Middle frontal gyrus (tissue), 1 donor: Measurements from ENCODE around the gene DGKD.
"Not testable (repeated sequence)": the region's sequence is repeated elsewhere in the genome, so short reads cannot be mapped to it uniquely, and the experiment has no call there.

Source experiments
- DNase-seq: peaks from one replicate; pipeline ENCODE4 v3.0.0-alpha.2; 2015; ENCODE audit warnings: low spot score; ENCODE audit errors: extremely low spot score

The DGKD gene

DNA sequence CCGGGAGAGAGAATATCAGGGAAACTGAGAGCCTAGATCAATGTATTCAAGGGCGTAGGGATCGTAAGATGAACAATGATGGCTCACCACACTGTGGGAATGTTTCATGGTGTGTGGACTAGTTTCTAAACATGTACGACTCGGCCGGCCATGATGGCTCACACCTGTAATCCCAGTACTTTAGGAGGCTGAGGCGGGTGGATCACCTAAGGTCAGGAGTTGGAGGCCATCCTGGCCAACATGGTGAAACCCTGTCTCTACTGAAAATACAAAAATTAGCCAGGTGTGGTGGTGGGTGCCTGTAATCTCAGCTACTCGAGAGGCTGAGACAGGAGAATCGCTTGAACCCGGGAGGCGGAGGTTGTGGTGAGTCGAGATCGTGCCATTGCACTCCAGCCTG lies 18.2 kb upstream of the DGKD start:
- DNase-seq, result not testable (repeated sequence)

DNA sequence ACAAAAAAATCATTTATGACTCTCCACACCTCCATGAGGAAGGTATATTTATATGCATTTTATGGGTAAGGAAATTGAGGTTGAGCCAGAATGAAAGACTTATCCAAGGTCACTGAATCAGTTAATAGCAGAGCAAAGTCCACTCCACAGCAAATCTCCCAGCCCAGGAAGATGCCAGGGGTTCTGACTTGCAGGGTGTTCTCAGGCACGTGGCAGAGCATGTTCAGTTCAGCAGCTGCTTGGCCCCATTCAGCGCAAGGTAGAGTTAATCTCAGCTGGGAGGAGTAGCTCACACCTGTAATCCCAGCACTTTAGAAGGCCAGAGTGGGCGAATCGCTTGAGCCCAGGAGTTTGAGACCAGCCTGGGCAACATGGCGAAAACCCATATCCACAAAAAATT lies 17.8 kb upstream of the DGKD start:
- DNase-seq, result no peak

DNA sequence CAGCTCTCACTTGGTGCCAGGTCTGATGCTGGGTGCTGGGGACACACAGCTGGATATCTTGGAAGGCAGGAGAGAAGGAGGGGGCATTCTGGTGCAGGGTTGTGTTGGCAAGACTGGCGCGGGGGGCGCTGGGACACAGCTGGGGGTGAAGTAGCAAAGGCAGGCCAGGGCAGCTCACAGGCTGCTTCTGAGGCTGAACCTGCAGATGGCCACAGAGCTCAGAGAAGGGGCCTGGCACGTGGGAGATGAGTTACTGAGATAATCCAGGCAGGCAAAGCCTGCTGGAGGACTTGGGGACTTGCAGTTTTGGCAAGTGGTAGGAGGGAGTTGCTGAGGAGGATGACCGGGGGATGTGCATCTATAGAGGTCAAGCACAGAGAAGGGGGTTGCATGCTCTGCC lies 16.2 kb upstream of the DGKD start:
- no peak for DNase-seq

DNA sequence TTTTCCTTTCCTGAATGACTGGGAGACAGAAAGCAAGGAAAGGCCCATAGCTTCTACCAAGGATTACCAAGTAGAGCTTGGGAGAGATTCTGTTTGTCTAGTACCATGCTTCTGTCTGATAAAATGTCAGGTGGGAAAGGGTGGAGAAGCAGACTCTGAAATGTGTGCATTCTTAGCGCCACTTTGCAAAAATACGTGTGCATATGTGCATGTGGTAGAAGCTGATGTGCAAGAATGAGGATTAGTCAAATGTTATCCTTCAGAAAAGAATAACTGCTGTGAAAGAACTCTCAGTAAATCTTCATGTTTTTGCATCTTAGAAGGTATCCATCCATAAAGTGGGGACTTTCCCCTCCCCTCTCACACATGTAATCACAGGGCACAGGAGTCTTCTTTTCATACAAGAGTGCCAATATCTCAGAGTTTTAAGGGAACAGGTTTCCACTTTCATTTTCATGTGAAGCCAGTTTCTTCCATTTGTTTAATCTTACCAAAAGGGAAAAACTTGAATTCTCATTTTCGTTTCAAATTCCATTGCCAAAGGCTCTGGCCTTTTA lies 15.4 kb upstream of the DGKD start:
- no peak for DNase-seq

DNA sequence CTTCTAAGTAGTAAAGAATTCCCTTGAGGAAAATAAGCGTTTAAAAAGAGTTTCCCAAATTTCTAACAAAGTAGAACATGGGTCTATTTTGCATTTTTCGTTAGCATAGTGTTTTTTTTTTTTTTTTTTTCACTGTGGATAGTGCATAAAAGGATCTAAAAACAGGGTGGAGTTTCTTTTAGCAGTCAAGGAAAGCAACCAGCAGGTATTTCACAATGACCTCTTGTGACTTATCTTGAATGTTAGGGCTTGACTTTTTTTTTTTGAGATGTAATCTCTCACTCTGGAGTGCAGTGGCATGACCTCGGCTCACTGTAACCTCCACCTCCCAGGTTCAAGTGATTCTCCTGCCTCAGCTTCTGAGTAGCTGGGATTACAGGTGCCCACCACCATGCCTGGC lies 14.9 kb upstream of the DGKD start:
- no peak for DNase-seq

DNA sequence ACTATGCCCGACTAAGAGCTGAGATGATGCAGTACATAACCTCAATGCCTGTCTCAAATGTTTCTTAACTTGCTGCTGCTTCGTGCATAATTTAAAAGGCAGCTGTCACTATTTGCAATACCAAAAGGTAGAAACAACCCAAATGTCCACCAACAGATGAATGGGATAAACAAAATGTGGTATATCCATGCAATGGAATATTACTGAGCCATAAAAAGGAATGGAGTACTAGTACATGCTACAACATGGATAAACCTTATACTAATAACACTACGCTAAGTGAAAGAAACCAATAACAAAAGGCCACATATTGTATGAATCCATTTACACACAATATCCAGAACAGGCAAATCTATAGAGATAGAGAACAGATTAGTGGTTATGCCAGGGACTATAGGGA lies 13.0 kb upstream of the DGKD start:
- DNase-seq, result no peak

DNA sequence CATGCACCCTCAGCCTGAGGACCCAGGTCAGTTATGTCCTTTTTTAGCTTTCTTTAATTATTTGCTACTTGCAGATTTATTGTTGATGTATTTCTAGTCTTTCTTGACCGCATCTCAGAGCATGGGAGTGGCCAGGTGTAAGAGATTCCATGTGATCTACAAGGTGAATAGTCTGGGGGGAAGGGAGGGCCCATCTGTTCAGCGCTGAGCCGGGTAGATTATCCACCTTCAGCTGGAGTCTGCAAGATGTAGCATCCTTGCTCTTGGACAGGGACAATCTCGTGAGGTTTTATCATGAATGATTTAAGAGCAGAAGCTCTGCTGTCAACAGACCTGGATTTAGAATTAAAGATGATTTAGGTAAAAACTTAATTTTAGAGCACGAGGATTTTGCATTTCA lies 12.0 kb upstream of the DGKD start:
- no peak for DNase-seq

DNA sequence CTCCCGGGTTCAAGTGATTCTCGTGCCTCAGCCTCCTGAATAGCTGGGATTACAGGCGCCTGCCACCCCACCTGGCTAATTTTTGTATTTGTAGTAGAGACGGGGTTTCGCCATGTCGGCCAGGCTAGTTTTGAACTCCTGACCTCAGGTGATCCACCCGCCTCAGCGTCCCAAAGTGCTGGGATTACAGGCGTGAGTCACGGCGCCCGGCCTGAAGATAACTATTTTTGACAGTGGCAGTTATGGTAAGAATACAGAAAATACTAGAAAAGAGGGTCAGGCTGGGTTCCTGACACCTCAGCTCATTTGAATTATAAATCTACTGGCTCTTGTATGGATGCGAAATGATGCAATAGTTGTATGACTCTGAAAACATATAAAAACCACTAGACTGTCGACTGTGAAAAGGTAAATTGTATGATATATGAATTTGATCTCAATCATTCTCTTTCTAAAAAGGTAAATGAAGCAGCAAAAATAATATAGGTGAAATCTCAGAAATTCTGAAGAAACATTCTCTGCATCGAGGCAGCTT lies 11.1 kb upstream of the DGKD start:
- no peak for DNase-seq

DNA sequence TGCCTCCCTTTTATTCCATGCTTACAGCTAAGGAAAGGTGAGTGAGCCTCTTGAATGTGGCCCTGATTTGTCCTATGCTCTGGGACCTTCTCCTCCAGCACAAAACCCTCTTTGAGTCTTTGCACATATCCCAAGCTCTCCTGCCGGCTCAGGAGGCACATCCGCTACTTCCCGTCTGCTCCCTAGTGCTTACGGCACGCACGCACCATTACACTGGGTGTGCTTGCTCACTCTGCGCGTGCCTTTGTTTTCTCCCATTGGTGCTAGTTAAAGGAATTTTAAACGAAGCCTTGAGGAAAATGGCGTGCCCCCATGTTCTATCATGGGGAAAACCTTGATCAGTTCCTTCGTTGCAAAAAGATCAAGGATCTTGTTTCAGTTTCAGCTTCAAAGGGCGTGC lies 7.9 kb upstream of the DGKD start:
- DNase-seq, result no peak

DNA sequence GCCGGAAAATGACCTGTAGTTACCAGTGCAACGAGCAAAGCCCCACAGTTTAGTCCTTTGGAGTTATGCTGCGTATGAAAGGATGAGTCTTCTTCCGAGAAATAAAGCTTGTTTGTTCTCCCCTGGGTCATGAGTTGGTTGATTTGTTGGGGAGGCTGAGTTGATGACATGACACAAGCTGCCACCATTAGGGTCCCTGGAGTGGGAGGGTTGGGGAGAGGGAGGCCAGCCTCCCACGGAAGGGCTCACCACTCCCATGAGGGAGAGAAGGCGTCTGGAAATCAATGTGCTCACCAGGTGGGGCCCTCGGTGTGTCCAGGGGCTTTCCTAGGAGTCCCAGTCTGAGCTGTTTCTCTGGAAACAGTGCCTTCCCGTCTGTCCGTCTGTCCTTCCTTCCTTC lies 7.4 kb upstream of the DGKD start:
- DNase-seq, result no peak

DNA sequence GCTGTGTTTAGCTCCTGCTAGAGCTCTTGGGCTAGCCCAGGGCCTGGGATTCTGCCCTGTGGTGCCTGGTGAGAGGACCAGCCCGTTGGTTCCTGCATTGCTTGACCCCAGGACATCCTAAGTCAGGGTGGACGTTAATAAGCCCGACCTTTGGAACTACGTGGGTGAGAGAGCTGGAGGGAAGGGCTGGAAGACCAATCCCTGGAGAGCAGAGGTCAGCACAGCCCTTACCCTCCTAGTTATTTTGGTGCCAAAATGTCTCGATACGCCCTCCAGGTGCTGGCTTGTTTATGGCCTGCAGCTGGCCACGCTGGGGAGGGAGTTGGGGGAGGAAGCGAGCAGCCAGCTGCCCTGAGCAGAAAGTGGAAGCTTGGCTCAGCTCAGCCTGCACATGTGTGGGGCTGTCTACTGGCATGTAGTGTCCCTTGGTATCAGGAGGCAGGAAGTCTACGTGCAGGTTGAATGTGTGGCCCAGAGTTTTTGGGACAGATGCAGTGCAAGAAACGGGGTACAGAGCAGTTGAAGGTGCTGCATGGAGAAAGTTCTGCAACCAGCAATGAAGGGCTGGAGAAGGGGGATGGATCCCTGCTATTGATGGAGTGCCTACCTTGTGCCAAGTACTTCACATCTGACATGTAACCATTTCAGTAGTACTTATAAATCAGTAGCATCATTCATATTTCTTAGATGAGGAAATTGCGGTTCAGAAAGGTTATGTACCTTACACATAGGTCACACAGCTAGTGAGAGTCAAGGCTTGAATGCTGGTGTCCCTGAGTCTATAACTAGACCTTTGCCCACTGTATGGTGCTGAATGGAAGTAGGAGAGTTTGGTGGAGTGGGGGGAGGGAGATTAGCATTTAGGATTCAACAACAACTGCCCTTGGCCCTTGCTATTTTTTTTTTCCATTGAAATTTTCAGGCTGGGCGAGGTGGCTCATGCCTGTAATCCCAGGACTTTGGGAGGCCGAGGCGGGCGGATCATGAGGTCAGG lies 5.0 kb upstream of the DGKD start:
- DNase-seq, result no peak

DNA sequence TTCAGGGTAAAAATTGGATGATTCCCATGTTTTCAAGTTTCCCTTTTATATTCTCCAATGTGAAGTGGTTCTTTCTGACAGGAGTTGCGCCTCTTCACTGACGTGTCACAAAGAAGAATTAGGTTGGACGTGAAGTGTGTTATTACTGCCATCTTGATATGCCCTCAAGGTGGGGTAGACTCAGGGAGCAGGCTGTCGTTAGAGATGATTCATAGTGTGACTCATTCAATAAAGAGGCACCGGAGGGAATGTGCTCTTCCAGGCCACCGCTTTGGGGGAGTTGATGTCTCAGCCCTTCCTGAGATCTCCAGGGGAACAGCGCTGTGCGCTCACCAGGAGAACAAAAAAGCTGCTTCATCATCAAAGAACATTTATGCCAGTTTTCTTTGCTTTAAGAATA lies 3.6 kb upstream of the DGKD start:
- peak; percentile 21 for DNase-seq

DNA sequence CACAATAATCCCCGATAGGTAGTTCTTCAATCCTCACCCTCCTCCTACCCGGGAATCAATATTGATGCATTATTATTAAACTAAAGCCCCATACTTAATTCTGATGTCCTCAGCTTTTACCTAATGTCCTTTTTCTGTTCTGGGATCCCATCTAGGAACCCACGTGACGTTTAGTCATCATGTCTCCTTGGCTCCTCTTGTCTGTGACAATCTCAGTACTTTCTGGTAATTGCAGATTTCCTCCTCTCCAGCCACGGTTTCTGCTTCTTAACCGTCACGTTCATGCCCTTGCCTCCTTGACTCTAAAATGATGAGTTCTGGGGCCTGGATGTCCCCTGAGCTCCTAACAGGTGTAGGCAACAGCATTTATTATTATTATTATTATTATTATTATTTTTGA lies 2.9 kb upstream of the DGKD start:
- no peak for DNase-seq

DNA sequence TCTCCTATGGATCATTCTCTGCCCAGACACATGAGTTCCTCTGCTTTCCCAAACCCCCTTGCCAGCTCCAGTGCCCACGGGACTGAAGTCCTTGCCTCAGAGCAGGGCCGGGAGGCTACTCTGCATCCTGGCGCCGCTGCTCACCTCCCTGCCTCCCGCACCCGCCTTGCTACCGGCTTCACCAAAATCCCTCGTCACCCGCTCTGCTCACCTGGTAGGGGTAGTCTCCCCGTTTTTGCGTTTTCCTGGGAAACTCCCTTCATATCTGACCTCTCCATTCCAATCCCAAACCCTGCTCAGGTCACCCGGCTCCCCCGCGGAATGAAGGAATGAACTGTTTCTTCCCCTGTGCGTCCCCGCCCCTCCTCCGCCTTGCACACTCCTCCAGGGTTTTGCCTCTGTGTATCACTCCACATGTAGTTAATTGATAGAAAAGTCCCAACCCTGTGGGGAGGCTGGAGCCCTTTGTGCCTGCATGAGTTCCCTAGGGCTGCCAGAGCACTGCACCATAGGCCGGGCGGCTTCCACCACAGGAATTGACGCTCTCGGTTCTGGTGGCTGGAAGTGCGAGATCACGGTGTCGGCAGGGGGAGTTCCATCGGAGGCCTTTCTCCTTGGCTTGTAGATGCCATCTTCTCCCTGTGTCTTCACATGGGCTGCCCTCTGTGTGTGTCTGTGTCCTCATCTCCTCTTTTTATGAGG lies 2.0 kb upstream of the DGKD start:
- no peak for DNase-seq

DNA sequence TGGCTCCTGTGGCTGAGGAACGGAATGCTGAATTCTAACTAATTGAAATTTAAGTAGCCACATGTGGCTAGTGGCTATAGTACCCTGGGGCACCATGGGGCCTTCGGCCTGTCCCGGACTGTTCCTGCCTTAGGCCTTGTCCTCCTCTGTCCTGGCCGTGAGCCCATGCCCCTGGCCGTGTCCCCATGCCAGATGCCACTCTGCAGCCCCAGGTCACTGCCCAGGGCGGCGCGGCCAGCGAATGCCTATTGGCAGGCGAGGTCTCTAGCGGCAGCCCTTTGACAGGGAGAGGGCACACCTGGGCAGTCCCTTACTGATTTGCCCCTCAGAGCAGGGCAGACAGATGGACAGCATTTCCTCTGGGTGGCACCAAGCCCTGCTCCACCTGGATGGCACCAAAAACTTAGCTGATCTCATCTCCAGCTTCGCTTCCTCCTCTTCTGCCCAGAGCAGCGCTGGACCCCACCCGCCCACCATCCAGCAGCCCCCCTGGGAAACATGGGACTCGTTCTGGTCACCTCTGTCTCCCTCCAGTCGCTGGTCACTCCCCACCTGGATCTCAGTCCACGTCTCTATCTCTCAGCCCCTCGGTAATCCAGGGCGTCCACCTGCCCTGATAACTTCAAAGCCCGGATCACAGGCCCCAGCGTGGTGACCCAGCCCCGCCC lies 1.1 kb upstream of the DGKD start:
- DNase-seq, result no peak

DNA sequence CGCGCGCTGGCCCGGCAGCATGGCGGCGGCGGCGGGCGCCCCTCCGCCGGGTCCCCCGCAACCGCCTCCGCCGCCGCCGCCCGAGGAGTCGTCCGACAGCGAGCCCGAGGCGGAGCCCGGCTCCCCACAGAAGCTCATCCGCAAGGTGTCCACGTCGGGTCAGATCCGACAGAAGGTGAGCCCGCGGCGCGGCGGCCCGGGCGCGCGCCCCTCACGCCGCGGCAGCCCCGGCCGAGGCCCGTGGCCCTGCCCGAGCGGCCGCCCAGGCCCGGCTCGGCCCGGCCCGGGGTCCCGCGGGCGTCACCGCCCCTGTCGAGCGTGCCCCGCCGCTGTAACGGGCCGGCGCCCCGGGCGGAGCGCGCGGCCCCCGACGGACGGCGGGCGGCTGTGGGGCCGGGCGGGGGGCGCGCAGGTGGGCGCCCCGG lies 218 bp downstream of the DGKD start:
- no peak for DNase-seq

DNA sequence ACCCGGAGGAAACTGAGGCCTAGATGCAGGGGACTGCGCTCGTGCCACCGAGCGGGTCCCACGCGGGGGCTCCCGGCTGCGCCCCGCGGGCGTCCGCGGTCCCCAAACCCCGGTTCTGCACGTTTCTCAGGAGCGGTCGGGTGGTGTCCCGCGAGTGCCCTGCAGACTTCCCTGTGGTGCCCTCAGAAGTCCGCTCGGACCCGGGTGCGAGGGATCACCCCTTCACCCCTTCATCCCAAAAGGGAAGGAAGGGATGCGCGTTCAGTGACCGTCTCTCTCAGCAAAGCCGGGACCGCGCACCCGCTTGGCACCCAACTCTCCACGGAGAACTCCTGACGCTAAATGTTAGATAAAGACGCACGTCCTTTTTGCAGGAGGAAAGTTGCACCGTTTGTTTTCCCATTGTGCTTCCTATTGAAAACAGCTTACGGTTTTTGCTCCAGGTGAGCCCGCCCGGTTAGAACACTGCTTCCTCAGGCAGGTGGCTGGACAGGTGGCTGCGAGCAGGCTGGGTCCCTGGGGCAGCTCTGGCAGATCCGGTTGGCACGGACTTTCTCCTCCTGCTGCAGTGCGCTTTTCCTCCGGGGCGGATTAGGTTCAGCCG lies 779 bp downstream of the DGKD start:
- no peak for DNase-seq

DNA sequence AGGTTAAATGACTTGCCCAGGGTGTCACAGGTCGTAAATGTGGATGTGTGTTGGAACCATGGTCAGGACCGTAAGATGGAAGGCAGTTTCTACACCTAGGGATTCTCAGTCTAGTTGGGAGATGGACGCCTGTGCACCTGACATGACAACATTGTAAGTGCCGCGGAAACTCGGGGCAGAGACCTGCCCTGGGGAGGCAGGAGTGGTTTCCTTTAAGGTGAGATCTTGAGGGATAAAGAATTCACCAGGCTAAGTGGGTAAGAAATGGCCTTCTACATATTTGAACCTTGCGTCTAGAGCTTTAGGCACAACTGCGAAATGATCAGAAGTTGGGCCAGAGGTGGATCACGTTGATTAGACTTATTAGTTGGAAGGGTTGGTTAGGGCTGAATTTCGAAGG lies 1.6 kb downstream of the DGKD start:
- DNase-seq, result no peak

DNA sequence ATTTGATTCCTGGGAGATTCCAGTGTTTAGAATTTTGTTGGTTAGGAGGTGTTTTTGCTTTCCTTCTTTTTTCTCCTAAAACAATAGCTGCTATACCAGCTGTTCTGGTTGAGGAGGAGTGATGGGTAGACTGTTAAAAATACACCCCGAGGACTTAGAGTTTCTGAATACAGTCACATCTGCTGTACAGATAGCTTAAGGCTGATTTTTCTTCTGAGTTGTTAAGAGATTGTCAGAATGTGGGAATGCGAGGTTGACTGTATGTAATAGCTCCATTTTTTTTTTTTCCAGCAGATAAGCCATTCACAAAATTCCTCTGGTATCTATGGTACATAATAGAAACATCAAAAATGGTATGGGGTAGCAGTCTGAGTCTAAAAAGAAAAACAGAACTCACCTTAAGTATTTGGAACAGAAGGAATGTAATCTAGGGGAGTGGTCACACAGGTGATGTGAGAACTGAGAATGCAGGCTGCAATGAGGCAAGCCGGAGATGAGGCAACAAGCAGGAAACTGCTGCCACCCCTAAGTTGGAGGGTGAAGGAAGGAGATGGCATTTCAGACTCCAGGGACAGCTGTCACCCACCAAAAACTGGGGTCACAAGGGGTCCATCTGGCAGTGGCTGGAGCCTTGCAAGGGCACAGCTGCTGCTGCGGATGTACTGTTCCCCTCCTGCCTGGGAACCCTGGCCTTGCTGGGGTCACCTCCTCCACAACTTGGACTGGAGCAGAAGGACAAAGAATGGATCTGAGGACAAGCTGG lies 2.4 kb downstream of the DGKD start:
- DNase-seq, result no peak

DNA sequence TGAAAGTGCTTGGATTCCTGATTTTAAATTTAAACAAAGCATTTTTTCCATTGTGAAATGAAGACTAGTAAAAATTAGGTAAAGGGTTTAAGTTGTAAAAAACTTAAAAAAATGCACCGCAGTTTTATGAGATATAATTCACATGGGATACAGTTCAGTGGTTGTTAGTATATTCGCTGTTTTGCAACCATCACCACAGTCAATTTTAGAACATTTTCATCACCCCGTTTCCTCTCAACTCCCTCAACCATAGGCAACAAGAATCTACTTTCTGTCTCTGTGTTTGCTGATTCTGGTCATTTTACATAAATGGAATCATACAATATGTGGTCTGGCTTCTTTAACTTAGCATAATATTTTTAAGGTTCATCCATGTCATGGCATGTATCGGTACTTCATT lies 4.0 kb downstream of the DGKD start:
- no peak for DNase-seq
